ENCODE results near the gene UPF1.

The UPF1 gene

GRCh38 chr19:18894254-18895037 lies 62.7 kb downstream of the UPF1 start:
- DNase-seq = no peak
- TF ChIP-seq EZH2 (optimal IDR thresholded peaks at IDR 0.05; ENCODE audit: low read depth, low read length) (no peak), EZH2phosphoT487 (IDR thresholded peaks at IDR 0.05; ENCODE audit: low read length) (no peak), CTCF (IDR thresholded peaks at IDR 0.05; ENCODE audit: low read length) (no peak)
- Histone ChIP-seq H3K9me2 (replicated peaks; ENCODE audit: insufficient read depth, low read length) (no peaks in the 10 kb centered on the region), H3K27ac (ENCODE audit: low read length) (no peak overlapping the region), H3K36me3 (replicated peaks; ENCODE audit: insufficient read depth, low read length) (no peaks in the 10 kb centered on the region), H3K27me3 (replicated peaks; ENCODE audit: insufficient read depth, low read length) (peaks cover 51% of the 10 kb centered on the region), H3K4me2 (ENCODE audit: low read depth, low read length) (no peak overlapping the region), H4K20me1 (ENCODE audit: insufficient read depth, low read length) (no peaks in the 10 kb centered on the region), H3K9ac (ENCODE audit: low read length) (no peak overlapping the region), H3F3A (ENCODE audit: insufficient read depth, low read length) (no peaks in the 10 kb centered on the region), H3K4me1 (ENCODE audit: low read length) (no peaks in the 10 kb centered on the region), H3K9me3 (replicated peaks; ENCODE audit: insufficient read depth, low read length) (no peaks in the 10 kb centered on the region), H3K4me3 (ENCODE audit: low read length) (no peak overlapping the region), H2AFZ (ENCODE audit: low read length) (no peak overlapping the region), H3K79me2 (ENCODE audit: low read length) (no peaks in the 10 kb centered on the region)

- H3F3A ChIP-seq (ENCODE audit: insufficient read depth, low read length) = no peaks in the 10 kb centered on the region
- H3K4me1 ChIP-seq (ENCODE audit: low read length) = no peaks in the 10 kb centered on the region
- peak; percentile 20 for TF ChIP-seq CTCF (IDR thresholded peaks at IDR 0.05; ENCODE audit: low read length)
- TF ChIP-seq EZH2phosphoT487 (IDR thresholded peaks at IDR 0.05; ENCODE audit: low read length) = no peak
- no peak overlapping the region for H3K9ac ChIP-seq (ENCODE audit: low read length)
- H3K27me3 ChIP-seq (replicated peaks; ENCODE audit: insufficient read depth, low read length) = peaks cover 44% of the 10 kb centered on the region
- H4K20me1 ChIP-seq (ENCODE audit: insufficient read depth, low read length) = no peaks in the 10 kb centered on the region
- DNase-seq = peak; percentile 15
- H3K79me2 ChIP-seq (ENCODE audit: low read length) = no peaks in the 10 kb centered on the region
- no peaks in the 10 kb centered on the region for H3K9me2 ChIP-seq (replicated peaks; ENCODE audit: insufficient read depth, low read length)
- no peak overlapping the region for H3K4me3 ChIP-seq (ENCODE audit: low read length)
- no peak overlapping the region for H2AFZ ChIP-seq (ENCODE audit: low read length)
- no peak overlapping the region for H3K27ac ChIP-seq (ENCODE audit: low read length)
- no peaks in the 10 kb centered on the region for H3K9me3 ChIP-seq (replicated peaks; ENCODE audit: insufficient read depth, low read length)
- no peaks in the 10 kb centered on the region for H3K36me3 ChIP-seq (replicated peaks; ENCODE audit: insufficient read depth, low read length)
- peak overlapping the region; percentile 41; the same call in 1 of the 2 replicates for H3K4me2 ChIP-seq (ENCODE audit: low read depth, low read length)
These were observed 63.5 kb downstream of the UPF1 start for GRCh38 chr19:18895038-18895823.

- Histone ChIP-seq H3K27ac (ENCODE audit: low read length) (no peak within 1 kb of the TSS), H3F3A (ENCODE audit: insufficient read depth, low read length) (no peaks in the 10 kb centered on the region), H3K9ac (ENCODE audit: low read length) (no peak within 1 kb of the TSS), H3K27me3 (replicated peaks; ENCODE audit: insufficient read depth, low read length) (peaks cover 43% of the 10 kb centered on the region), H3K4me1 (ENCODE audit: low read length) (no peaks in the 10 kb centered on the region), H3K36me3 (replicated peaks; ENCODE audit: insufficient read depth, low read length) (no peaks in the 10 kb centered on the region), H4K20me1 (ENCODE audit: insufficient read depth, low read length) (no peaks in the 10 kb centered on the region), H2AFZ (ENCODE audit: low read length) (no peak within 1 kb of the TSS), H3K79me2 (ENCODE audit: low read length) (no peaks in the 10 kb centered on the region), H3K4me3 (ENCODE audit: low read length) (no peak within 1 kb of the TSS), H3K9me2 (replicated peaks; ENCODE audit: insufficient read depth, low read length) (no peaks in the 10 kb centered on the region), H3K9me3 (replicated peaks; ENCODE audit: insufficient read depth, low read length) (no peaks in the 10 kb centered on the region), H3K4me2 (ENCODE audit: low read depth, low read length) (peak within 1 kb of the TSS; percentile 41; the same call in 1 of the 2 replicates)
- TF ChIP-seq EZH2phosphoT487 (IDR thresholded peaks at IDR 0.05; ENCODE audit: low read length) = no peak
- TF ChIP-seq CTCF (IDR thresholded peaks at IDR 0.05; ENCODE audit: low read length) = no peak
- no peak for TF ChIP-seq EZH2 (optimal IDR thresholded peaks at IDR 0.05; ENCODE audit: low read depth, low read length)
- DNase-seq = no peak
These were observed 64.1 kb downstream of the UPF1 start, which contains the start of gene CERS1 for GRCh38 chr19:18895824-18896341. TSS of gene CERS1 (minus strand) at chr19:18896158. CDS start at chr19:18896072, 86 bp downstream.
